Psoas muscle (tissue), 8 donors: ENCODE results near the gene SLC28A3. TPM values are rescaled to one million over a fixed set of nuclear protein-coding genes. Genes with fewer than 3 reads are reported as not detected.
"Not testable (repeated sequence)": the region's sequence is repeated elsewhere in the genome, so short reads cannot be mapped to it uniquely, and the experiment has no call there.

Source experiments
- ATAC-seq, 4 donors: fragments of 200-7000 bp; cut with Tn5 transposase; one replicate each; pipeline ENCODE4 v1.9.1; 2020; ENCODE audit warnings: moderate library complexity in 3 of 4, mild to moderate bottlenecking in 2 of 4
- DNase-seq, 2 donors: peaks; one replicate each; pipeline ENCODE4 v3.0.0-alpha.2; 2020
- H3K27ac ChIP-seq: fragments of 200-600 bp; one replicate; pipeline ENCODE4 v1.8.0; 2022
- H3K27me3 ChIP-seq, 3 donors: fragments of 200-600 bp in 1 of 3; one replicate each; pipeline versions ENCODE4 v1.6.1 to v1.8.0; 2013 to 2022; ENCODE audit warnings: low read length in 2 of 3, mild to moderate bottlenecking in 2 of 3, moderate library complexity in 1 of 3; ENCODE audit not compliant: insufficient read depth in 3 of 3
- H3K36me3 ChIP-seq, 2 donors: fragments of 200-600 bp in 1 of 2; one replicate each; pipeline versions ENCODE4 v1.6.1 to v1.8.0; 2013 to 2022; ENCODE audit warnings: low read depth in 1 of 2, mild to moderate bottlenecking in 1 of 2, moderate library complexity in 1 of 2; ENCODE audit not compliant: insufficient read depth in 1 of 2
- H3K4me1 ChIP-seq: fragments of 200-600 bp; one replicate; pipeline ENCODE4 v1.8.0; 2022
- H3K4me3 ChIP-seq: fragments of 200-600 bp; one replicate; pipeline ENCODE4 v1.8.0; 2022; ENCODE audit warnings: mild to moderate bottlenecking
- H3K9me3 ChIP-seq: fragments of 200-600 bp; one replicate; pipeline ENCODE4 v1.8.0; 2022
- CTCF ChIP-seq: fragments of 200-600 bp; IDR thresholded peaks from one replicate; pipeline ENCODE4 v1.8.0; 2022; ENCODE audit warnings: antibody characterized with exemption
- whole genome bisulfite sequencing, 3 donors: extraction: QIAGEN DNeasy Blood & Tissue Kit; methylation state at CpG; one replicate each; pipeline versions ENCODE4 v1.1.6 to v1.1.7; 2013; 5-methylcytosine and 5-hydroxymethylcytosine counted together
- intact Hi-C, 2 donors: fragments of 100-400 bp; cut with DNase I; formaldehyde crosslinking; loops; one replicate each; pipeline versions ENCODE4 v1.11.0 to v1.14.2; 2022
- long read RNA-seq, 2 donors: library from polyadenylated mRNA; unstranded; transcript quantifications; one replicate each; pipeline ENCODE4 v2.0.0, GENCODE V29; 2021
- polyA plus RNA-seq, 3 donors: library from polyadenylated mRNA; stranded (reverse); fragments of 200-250 nt; gene quantifications; one replicate each; pipeline ENCODE4 v1.2.3, GENCODE V29; 2013
- total RNA-seq, 4 donors: library from RNA; stranded (reverse); fragmentation: NEBNext Ultra II Directional in 2 of 4; extraction: Animal tissue kit (Norgen Biotek cat#: 25700) in 2 of 4; gene quantifications; one replicate each; pipeline versions ENCODE4 v1.2.1 to v1.2.4, GENCODE V29; 2021 to 2023
- donor health status: healthy with polysubstance abuse.
- donor health status: DM: no; HTN: no; CAD: no; lungs with moderate emphysema.
- donor health status: Bipolar disorder and iron deficiency.
- donor health status: healthy.
- donor health status: DM: yes; HTN: yes; CAD: no.
- donor health status: DM: no; HTN: no; CAD: no.
- donor health status: DM: no; HTN: no; CAD: no.
- donor health status: DM: yes; HTN: yes; CAD: no.

The SLC28A3 gene
- total RNA-seq (not detected), polyA plus RNA-seq (not detected)
- long read RNA-seq, donor 1: 0 reads
- long read RNA-seq, donor 2: 0 reads

- no peaks in the 10 kb centered on the region for H3K9me3 ChIP-seq
- DNase-seq (no peak), ATAC-seq (no peak)
- intact Hi-C loops: no loop called here
- no peaks in the 10 kb centered on the region for H3K36me3 ChIP-seq
- no peak within 1 kb of the TSS for H3K4me3 ChIP-seq
- no peak within 1 kb of the TSS for H3K27ac ChIP-seq
- no peaks in the 10 kb centered on the region for H3K4me1 ChIP-seq
- TF ChIP-seq CTCF: no peak
- WGBS, 3 donors: 78 to 83% (median 83%) methylated on average over 5 of the region's 5 CpGs
- H3K27me3 ChIP-seq: no peaks in the 10 kb centered on the region
Measured at GRCh38 chr9:84340535-84340934, at the start of gene SLC28A3. Gene SLC28A3, minus strand, starts transcription at chr9:84340758. Its CDS starts 125 bp downstream, at chr9:84340633.

- 42 to 47% (median 45%) methylated on average over 7 of the region's 7 CpGs for WGBS, 3 donors
- not testable (repeated sequence) for DNase-seq, ATAC-seq, H3K4me3 ChIP-seq, H3K27me3 ChIP-seq, H3K9me3 ChIP-seq, H3K36me3 ChIP-seq, H3K4me1 ChIP-seq, H3K27ac ChIP-seq
- intact Hi-C loops: loop anchor here in 1 of 2 donors (10.0 kb wide), 1 partner anchor 1395 kb away; no protein-coding TSS in a partner anchor
Measured at GRCh38 chr9:84390254-84390653, 49.7 kb upstream of the SLC28A3 start.

GRCh38 chr9:84387821-84388220 is 47.3 kb upstream of the SLC28A3 start:
- no peak overlapping the region for H3K27ac ChIP-seq
- intact Hi-C loops: no loop called here
- no peak for TF ChIP-seq CTCF
- peaks cover 0 to 2% (median 0%) of the 10 kb centered on the region in 3 donors for H3K27me3 ChIP-seq
- no peaks in the 10 kb centered on the region for H3K4me1 ChIP-seq
- H3K36me3 ChIP-seq: no peaks in the 10 kb centered on the region
- ATAC-seq (no peak), DNase-seq (no peak)
- WGBS, 3 donors: 76 to 82% (median 80%) methylated on average over 5 of the region's 5 CpGs
- no peak overlapping the region for H3K4me3 ChIP-seq
- no peaks in the 10 kb centered on the region for H3K9me3 ChIP-seq

- Histone ChIP-seq H3K4me1 (no peaks in the 10 kb centered on the region), H3K27me3 (no peaks in the 10 kb centered on the region), H3K9me3 (no peaks in the 10 kb centered on the region), H3K36me3 (no peaks in the 10 kb centered on the region), H3K27ac (no peak overlapping the region), H3K4me3 (no peak overlapping the region)
- 96 to 100% (median 100%) methylated on average over 1 of the region's 1 CpG for WGBS, 3 donors
- no peak for ATAC-seq
- TF ChIP-seq CTCF: no peak
- intact Hi-C loops: no loop called here
- DNase-seq: no peak
Measured at GRCh38 chr9:84386753-84387152, 46.2 kb upstream of the SLC28A3 start.

- H3K36me3 ChIP-seq: no peaks in the 10 kb centered on the region
- no peaks in the 10 kb centered on the region for H3K9me3 ChIP-seq
- DNase-seq (no peak), ATAC-seq (no peak)
- WGBS, 3 donors: 44 to 93% (median 86%) methylated on average over 1 of the region's 1 CpG
- H3K27me3 ChIP-seq: no peaks in the 10 kb centered on the region
- no peak for TF ChIP-seq CTCF
- no peaks in the 10 kb centered on the region for H3K4me1 ChIP-seq
- intact Hi-C loops: no loop called here
- H3K4me3 ChIP-seq: no peak overlapping the region
- H3K27ac ChIP-seq: no peak overlapping the region
Measured at GRCh38 chr9:84385386-84386040, 45.0 kb upstream of the SLC28A3 start.
